Measurements from ENCODE around the gene ZNF514.
"Not testable (repeated sequence)": the region's sequence is repeated elsewhere in the genome, so short reads cannot be mapped to it uniquely, and the experiment has no call there.

- TF ChIP-seq CTCF (conservative IDR thresholded peaks at IDR 0.05; ENCODE audit: low read length) = peak; percentile 51
- not testable (repeated sequence) for TF ChIP-seq EZH2phosphoT487 (IDR thresholded peaks at IDR 0.05; ENCODE audit: borderline replicate concordance, low read depth, low read length)
Measured at GRCh38 chr2:95192956-95193355, 33.3 kb upstream of the ZNF514 start.
